HG03097 (cell line): ENCODE measurements around the gene UIMC1.

ENCODE experiments used
- ATAC-seq: cut with Tn5 transposase; IDR thresholded peaks from one replicate; pipeline ENCODE4 v1.9.1; 2021; ENCODE audit not compliant: unreplicated experiment, low FRiP score

The UIMC1 gene

DNA sequence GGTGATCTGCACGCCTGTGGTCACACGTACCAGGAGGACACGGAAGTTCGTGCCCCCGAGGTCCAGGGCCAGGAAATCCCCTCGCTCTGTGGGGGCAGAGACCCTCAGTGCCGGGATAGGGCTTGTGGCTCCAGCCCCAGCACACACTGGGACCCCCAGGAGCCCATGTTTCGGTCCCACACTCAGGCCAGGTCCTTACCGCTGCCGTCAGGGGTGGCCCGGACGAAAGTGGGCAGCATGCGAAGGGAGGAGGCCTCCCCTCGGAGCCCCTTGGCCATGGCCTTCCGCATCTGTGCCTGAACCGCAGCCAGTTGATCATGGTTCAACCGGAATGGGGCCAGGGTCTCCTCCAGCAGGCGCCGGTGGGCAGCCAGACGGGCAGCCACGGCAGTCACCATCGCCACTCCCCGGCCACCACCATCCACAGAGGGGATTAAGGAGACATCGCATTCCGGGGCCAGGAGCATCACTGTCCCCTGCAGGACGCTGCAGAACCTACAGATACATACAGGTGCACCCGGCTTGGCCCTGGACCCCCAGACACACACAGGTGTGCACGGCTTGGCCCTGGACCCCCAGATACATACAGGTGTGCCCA is 119.2 kb downstream of the UIMC1 start:
- no peak for ATAC-seq

DNA sequence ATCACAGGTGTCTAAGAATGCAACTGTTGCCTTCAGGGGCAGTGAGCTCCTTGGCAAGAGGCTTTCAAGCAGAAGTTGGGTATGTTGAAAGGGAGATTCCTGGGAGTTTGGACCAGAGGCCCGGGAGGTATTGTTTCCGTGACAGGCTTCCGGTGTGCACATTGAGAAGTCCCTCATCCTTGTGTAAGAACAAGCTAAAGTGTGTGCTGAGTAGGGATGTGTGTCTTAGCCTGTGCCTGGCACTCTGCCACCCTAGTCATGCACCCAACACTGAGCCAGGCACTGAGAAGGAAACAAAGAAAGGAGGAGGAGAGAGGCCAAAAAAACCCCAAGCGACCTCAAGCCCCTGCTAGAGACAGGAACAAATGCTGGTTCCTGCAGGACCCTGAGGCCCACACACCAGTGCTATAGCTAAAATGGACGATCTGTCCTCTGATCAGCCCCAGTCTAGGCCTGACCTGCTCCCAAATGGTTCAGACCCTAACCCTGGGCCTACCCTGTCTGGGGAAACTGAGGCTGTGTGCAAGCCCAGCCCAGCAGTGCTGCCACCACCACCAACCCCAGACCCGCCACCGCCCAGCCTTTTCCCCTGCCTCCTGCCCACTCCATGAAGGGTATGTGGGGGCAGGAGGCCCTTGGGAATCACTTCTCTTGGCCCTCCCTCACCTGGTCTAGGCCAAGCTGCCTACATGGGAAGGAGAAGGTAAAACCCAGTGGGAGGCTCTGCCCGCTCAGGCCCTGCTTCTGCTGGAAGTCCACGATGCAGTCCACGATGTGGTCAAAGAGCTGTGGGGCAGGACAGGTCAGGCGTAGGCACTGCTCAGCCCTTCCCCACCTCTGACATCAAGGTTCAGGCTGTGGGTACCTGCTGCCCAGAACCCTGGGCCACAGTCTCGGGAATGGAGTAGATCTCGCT is 120.0 kb downstream of the UIMC1 start:
- ATAC-seq: no peak

DNA sequence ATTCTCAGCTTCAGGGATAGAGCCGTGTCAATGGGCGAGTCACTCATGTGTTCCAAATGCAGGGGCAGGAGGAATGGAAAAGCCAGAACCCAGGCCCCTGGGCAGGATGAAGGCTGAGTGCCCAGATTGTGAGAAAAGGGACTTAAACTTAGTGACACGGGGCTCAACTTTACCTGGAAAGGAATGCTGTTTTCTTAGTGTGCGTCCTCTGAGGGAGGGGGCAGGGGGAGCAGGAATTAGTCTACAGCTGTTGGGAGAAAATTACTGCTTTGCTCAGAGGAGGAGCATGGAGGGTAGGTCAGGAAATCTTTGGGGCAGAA is 122.0 kb downstream of the UIMC1 start:
- no peak for ATAC-seq

DNA sequence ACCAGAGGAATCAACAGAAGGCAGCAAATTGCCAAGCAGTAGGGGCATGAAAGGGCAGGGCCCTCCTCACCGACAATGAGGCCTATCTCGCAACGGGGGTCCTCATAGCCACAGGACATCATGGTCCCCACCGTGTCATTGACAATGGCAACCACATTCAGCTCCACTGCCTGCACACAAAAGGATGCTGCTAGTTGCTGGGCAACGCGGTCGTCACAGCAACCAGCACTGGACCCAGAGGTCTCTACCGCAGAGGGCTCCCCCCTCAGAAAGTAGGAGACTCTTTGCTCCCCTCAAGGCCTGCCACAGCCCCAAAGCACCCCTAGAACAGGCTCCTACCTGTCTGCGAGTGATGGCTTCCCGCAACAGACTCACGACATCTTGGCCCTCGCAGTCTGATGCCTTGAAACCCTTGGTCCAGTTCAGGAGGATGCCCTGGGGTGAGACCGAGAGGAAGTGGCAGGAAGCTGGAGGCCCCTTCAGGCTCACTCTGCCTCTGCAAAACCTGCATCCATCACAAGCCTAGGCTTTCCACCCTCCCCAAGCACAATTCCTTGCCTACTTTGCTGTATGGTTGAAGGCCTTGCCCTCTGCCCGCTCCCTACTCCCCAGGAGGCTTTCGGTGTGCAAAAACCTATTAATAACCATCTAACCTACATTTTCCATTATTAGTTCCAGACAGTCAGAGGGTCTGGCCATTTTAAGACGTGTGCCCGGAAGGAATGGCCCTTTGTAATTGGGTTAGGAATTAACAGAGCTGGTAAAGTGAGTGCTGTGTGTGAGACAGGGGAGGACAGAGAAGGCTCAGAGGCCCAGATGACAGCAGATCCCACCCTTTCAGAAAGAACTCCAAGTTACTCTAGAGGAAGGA is 122.6 kb downstream of the UIMC1 start:
- ATAC-seq: no peak

DNA sequence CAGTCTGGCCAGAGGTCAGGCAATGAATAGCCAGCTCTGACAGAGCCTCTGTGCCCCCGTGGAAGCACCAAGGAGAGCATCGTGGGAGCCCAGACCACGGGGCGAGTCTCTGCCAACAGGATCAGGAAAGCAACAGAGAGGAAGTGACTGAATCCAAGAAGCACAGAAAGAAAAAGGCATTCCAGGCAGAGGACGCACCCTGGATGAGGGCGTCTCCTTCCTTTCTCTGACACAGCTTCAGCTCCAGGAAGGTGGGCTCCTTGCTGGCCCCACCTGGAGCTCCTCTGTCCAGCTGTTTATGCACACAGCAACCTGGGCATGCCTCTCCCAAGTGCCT is 124.0 kb downstream of the UIMC1 start:
- no peak for ATAC-seq

DNA sequence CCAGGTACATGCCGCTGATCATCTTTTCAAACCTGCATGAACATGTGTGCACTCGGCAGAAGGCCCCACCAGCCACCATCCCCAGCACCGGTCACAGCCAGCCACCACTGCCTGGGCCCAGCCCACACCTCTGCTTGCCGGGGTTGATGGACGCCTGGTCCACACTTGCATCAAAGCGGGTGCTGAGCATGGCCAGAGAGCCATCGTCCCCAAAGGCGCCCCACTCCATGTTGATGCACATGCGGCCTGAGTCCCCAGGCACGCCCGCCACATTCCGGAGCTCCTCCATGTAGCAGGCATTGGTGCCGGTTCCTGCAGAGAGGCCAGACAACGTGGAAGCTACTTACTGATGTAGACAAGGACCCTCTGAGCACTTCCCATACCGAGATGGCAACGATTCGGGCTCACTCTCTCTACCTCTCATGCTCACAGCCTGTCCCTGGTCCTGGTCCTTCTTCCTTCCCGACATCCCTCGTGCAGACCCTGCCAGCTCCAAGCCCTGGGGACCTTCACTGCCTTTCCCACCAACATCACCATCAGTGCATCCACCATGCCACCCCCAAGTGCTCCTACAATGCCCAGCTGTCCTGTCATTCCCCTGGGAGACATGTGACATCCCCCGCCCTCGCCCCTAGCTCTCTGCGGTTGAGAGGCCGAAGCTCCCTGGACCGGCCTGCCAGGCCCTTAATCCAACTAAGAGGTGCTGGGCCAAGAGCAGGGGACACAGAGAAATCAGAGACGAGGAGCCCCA is 124.6 kb downstream of the UIMC1 start:
- no peak for ATAC-seq

DNA sequence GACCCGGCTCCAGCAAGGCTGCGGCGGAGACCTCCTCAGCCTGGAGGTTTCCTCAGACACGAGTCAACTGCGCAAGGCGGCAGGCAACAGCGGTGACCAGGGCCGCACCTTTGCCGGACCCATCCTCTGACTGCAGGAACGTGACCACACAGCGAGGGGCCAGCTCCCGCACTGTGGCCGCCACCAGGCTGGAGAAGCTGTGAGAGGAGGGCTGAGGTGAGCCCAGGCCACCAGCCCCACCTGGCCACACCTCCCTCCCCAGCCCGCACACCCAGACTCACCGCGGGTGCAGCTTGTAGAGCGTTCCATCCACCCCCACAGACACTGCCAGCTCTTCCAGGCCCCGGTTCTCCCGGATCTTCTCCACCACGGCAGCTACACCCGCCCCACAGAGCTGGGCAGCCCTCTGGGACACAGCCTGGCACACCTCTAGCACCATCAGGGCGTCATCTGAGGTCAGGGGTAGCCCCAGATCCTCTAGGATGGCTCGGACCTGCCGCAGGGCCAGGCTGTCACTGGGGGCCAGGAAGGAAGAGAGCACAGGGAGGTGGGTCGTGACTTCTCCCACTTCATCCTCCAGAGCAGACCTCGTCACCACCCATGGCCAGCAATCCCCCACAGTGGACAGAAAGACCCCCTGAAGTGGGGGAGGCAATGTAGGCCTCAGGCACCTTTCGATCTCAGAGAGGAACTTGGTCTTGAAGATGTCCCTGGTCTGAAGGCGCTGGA is 125.4 kb downstream of the UIMC1 start:
- no peak for ATAC-seq

DNA sequence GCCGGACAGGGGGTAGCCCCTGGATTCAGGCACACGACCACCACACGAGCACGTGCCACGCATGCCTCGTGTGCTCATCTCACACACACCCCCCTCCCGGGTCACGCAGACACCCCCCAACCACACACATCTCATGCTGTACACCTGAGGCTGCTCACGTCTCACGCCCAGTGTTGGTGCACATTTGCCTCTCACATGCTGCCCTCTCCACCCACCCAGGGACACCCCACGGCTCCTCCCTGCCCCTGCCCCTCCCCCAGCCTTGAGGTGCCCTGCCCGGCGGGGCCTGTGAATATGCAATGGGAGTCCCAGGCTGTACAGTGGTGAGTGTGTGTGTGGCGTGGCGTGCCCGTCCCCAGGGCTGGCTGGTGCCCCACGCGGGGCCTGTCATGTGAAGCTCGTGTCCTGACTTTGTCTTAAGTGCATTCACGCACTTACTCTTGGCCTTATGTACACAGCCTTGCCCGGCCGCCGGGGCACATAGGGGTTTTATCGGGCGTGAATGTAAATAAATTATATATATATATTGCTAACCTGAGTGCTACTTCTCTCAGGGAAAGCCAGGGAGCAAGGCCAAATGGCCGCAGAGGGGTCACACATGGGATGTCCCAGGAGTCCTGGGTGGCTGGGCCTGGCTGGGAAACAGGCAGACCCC is 126.1 kb downstream of the UIMC1 start:
- no peak for ATAC-seq

DNA sequence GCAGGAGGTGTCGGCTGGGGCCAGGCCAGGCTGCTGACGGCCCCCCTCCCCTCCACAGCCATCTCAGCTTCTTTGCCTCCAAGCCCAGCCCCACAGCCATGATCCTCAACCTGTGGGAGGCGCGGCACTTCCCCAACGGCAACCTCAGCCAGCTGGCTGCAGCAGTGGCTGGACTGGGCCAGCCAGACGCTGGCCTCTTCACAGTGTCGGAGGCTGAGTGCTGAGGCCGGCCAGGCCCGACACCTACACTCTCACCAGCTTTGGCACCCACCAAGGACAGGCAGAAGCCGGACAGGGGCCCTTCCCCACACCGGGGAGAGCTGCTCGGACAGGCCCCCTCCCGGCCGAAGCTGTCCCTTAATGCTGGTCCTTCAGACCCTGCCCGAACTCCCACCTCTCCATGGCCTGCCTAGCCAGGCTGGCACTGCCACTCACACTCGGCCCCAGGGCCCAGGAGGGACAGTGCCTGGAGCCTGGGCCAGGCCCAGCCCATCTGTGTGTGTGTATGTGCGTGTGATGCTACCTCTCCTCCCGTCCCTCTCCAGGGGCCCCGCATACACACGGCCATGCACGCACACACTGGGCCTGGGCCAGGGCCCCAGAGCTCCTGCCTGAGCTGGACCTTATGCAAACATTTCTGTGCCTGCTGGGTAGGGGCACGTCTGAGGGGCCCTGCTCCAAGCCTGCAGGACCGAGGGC is 126.8 kb downstream of the UIMC1 start:
- ATAC-seq: no peak

DNA sequence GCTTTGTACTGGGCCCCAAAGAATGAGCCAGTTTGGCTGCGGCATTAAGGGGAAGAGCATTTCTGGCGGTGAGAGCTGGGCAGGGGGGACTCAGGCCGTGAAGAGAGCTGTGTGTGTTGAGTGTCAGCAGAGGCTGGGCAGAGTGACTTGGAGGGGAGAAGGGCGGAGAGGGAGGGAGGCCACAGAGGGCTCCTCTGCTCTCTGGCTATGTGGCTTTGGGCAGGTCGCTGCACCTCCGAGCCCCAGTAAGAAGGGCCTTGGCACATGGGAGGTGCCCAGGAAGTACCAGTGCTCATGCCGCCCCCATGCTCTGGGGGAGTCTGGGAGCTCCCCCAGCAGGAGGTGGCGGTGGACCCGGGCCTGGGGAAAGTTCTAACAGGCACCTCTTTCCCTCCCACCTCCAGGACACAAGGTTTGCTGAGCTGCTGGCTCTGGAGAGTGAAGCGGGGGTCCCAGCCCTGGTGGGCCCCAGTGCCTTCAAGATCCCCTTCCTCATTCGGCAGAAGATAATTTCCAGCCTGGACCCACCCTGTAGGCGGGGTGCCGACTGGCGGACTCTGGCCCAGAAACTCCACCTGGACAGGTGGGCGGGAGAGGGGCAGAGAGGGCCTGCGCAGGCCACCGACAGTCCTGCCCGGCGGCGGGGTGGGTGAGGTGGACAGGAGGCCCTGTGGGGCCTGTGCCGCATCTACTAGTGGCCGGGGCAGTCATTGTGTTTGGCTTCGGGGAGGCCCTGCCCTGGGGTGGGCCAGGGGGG is 127.5 kb downstream of the UIMC1 start:
- no peak for ATAC-seq

DNA sequence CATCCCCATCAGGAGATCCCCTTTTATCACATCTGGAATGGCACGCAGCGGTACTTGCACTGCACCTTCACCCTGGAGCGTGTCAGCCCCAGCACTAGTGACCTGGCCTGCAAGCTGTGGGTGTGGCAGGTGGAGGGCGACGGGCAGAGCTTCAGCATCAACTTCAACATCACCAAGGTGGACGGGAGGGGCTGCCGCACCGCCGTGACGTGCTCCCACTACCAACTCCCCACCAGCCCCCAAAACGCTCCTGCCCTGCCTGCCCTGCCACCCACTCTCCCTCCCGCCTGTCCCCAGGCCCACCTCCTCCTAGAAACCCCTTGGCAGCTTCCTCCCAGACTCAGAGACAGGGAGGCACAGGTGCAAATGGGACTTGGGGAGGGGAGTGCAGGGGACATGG is 128.1 kb downstream of the UIMC1 start:
- no peak for ATAC-seq

DNA sequence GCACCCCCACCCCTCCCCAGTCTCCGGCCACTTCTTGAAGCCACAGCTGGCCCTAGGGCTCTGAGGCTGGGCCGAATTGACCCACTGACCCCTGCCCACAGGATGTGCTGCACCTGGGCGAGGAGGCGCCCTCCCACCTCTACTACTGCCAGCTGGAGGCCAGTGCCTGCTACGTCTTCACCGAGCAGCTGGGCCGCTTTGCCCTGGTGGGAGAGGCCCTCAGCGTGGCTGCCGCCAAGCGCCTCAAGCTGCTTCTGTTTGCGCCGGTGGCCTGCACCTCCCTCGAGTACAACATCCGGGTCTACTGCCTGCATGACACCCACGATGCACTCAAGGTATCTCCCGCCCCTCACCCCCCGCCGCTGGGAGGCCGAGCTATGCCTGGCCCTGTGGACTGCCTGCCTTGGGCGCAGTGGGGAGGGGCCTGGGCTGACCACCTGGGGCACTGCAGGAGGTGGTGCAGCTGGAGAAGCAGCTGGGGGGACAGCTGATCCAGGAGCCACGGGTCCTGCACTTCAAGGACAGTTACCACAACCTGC is 128.7 kb downstream of the UIMC1 start:
- no peak for ATAC-seq

DNA sequence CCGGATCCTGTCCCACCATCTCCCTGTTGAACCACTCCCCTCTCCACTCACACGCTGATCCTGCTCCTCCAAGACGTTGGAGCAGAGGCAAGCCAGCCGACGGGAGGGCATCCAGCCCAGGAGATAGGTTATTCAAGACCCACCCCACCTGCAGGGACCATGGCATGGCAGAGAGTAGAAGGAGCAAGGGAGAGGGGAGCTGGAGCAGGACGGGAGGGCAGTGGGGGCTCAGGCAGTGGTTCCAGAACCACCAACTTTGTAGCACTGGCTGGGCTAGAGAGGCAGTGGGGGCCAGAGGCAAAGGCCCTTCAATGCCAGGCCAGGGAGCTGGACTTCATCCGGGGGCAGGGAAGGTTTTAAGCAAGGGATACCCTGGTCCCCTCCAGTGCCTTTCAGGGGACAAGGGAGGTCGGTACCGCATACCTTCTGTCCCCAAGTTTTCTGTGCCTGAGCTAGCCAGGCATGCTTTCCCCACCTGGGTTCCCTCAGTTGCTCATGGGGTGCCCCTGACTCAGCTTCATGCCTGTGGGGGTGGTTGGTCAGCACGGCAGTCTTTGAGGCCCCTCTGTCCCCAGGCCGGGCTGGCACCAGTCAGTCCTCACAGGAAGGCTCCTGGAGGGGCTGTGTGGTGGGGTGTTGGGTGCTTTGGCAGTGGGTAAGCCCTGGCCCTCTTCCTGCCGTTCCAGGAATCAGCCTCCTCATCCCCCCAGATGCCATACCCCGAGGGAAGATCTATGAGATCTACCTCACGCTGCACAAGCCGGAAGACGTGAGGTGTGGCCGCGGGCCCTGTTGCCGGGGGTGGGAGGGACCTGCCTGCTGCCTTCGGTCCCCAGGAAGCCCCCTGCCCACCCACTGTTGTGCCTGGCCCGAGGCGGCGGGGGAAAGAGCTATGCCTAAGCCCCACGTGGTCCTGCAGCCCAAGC is 129.8 kb downstream of the UIMC1 start:
- ATAC-seq: no peak

DNA sequence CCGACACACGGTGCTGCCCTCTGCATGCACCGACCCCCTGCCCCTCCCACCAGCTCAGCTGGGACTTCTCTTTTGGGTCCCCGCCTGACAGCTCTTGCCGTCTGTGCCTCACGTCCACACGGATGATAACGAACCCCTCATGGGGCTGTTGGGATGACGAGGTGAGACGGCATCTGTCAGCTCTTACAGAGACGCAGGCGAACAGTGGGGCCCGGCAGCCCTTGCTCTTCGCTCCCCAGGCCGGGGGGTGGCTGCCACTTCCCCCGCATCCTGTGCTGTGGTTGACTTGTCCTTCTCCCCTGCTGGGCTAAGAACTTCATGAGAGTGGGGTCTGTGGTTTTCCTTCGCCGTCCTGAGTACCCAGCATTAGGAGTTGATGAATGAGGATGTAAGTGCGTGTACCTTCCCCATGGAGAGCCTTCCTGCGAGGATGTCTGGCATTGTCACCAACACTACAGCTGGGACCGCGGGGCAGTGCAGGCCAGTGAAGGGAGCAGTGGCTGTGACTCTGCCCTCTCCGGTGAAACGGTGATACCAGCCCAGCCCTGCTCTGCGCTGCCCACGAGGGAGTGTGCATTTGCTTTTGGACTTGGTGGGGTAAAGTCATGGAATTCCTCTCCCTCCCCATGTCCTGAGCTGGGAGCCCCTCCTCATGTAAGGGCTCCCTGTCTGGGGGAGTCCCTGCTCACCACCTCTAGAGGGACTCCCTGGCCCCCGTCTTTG is 130.6 kb downstream of the UIMC1 start:
- no peak for ATAC-seq

DNA sequence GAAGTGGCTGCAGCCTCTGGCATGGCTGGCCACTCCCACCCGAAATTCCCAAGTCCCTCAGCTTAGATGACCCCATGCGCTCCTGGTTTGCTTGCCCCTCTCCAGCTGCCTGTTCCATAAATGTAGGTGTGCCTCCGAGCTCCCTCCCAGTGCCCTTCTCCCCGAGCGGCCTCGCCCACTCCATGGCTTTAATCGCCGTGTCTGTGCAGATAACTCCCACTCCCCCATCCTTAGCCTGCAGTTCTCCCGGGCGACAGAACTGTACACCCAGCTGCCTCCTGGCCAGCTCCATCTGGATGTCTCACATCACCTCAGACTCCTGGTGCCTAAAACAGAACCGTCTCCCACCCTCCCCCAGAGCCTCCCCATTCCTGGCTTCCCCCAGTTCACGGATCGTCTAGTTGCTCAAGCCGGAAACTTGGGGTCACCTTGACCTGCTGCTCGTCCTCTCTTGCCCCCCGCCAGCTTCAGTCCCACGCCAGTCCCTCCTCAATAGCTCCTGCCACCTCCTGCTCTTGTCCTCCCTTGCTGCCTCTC is 131.5 kb downstream of the UIMC1 start:
- no peak for ATAC-seq

DNA sequence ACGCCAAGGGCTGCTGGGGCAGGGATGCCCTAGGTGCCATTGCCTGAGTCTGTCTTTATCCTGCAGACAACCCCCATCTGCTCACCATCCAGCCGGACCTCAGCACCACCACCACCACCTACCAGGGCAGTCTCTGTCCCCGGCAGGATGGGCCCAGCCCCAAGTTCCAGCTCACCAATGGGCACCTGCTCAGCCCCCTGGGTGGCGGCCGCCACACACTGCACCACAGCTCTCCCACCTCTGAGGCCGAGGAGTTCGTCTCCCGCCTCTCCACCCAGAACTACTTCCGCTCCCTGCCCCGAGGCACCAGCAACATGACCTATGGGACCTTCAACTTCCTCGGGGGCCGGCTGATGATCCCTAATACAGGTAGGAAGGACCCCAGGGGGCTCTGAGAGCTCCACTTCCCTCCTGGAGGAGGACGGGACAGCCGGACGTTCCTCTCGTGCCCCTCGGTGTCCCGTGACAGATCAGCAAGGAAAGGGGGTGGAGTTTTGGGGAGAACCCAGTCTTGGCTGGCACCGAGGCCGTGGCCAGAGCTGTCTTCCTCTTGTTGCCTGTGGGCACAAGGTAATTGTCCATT is 132.3 kb downstream of the UIMC1 start:
- no peak for ATAC-seq
